WI38 (cell line): ENCODE results near the gene CFH.
A peak's percentile ranks its signal among the peaks of the same experiment; 100 is the strongest.

Experiments used
- H3K4me3 ChIP-seq: 2 replicates; pipeline ENCODE4 v1.5.1; 2011; ENCODE audit warnings: low read depth, mild to moderate bottlenecking, control low read depth, low read length
- CTCF ChIP-seq: IDR thresholded peaks from 2 replicates; pipeline ENCODE4 v1.5.1; 2012; ENCODE audit warnings: low read depth, mild to moderate bottlenecking, control low read depth, low read length

Gene CFH

GRCh38 chr1:196651079-196651478, 764 bp upstream of the CFH start:
- no peak for TF ChIP-seq CTCF
- H3K4me3 ChIP-seq = peak overlapping the region; percentile 44

- TF ChIP-seq CTCF = no peak
- no peak overlapping the region for H3K4me3 ChIP-seq
These were observed 2.4 kb downstream of the CFH start for GRCh38 chr1:196654271-196654670.

GRCh38 chr1:196655071-196655470, 3.2 kb downstream of the CFH start:
- no peak overlapping the region for H3K4me3 ChIP-seq
- TF ChIP-seq CTCF = no peak

- no peak for TF ChIP-seq CTCF
- H3K4me3 ChIP-seq = no peak overlapping the region
These were observed 3.7 kb downstream of the CFH start for GRCh38 chr1:196655494-196655893.

- no peak overlapping the region for H3K4me3 ChIP-seq
- TF ChIP-seq CTCF = no peak
These were observed 7.6 kb downstream of the CFH start for GRCh38 chr1:196659471-196659870.

GRCh38 chr1:196660272-196660671, 8.4 kb downstream of the CFH start:
- no peak overlapping the region for H3K4me3 ChIP-seq
- no peak for TF ChIP-seq CTCF

GRCh38 chr1:196660852-196661251, 9.0 kb downstream of the CFH start:
- TF ChIP-seq CTCF = no peak
- no peak overlapping the region for H3K4me3 ChIP-seq
